HG02885 (cell line): Measurements from ENCODE around the gene CLIC1.

Experiments
- ATAC-seq: cut with Tn5 transposase; IDR thresholded peaks from one replicate; pipeline ENCODE4 v1.9.1; 2021; ENCODE audit warnings: mild to moderate bottlenecking; ENCODE audit not compliant: unreplicated experiment, poor library complexity

Gene CLIC1

GRCh38 chr6:31683591-31683990 is 52.7 kb downstream of the CLIC1 start:
- ATAC-seq, result no peak

- ATAC-seq, result no peak
Observed at GRCh38 chr6:31681135-31681671, 55.1 kb downstream of the CLIC1 start.
